Measurements from ENCODE around the gene LCMT2.
A peak's percentile ranks its signal among the peaks of the same experiment; 100 is the strongest.
"Not testable (repeated sequence)": the region's sequence is repeated elsewhere in the genome, so short reads cannot be mapped to it uniquely, and the experiment has no call there.

LCMT2 gene

DNA sequence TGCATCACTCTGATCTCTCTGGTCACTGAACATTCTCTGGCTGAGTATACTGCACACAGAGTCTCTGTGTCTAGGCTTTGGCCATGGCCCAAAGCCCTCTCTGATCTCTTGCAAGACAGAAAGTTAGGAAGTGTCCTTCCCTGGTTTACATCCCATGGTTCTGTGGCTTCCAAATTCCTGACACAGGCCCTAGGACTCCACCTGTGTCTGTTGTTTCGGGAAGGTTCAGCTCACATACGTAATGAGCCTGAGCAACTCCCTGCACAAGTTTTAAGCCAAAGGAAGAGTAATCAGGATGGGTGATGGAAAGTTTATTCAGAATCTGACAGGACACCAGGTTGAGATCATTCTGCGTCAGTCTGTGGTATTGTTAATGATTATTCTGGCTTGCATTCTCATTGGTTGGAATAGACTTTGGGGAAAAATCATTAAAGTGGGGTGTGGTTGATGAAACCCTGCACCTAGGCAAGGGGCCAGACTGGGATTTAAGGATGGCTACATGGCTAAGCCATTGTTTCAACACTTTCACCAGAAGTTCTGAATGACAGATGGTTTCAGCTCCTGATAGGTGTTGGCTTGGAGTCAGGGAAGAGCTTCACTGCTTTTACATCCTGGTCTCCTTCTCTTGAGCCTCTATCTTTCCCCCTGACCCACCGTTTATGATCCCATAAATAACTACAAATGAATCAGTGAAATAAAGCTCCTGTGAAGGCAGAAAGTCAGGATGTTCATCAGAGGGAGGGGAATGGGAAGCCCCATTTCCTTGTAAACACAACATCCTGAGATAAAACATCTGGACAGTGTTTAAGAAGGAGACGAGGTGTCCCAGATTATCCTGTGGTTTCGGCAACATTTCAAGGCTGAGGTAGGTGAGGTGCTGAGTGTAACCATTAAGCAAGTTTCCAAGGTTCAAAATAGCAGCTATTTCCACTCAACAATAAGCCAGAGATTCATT lies 14.1 kb downstream of the LCMT2 start:
- DNase-seq (ENCODE audit: low read depth): no peak

DNA sequence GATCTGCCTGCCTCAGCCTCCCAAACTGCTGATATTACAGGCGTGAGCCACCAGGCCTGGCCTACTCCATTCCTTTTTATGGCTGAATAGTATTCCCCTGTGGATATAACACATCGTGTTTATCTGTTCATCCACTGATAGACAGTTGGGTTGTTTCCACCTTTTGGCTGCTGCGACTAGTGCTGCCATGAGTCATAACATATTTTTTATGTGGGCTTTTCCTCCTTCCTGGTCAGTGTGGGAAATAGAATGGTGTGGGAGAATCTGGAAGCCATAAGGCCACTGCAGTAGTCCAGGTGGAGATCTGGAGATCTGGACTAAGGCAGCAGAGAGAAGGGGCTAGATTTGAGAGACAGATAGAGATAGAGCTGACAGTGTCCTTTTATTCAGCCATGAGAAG lies 16.2 kb downstream of the LCMT2 start:
- no peak for DNase-seq (ENCODE audit: low read depth)

DNA sequence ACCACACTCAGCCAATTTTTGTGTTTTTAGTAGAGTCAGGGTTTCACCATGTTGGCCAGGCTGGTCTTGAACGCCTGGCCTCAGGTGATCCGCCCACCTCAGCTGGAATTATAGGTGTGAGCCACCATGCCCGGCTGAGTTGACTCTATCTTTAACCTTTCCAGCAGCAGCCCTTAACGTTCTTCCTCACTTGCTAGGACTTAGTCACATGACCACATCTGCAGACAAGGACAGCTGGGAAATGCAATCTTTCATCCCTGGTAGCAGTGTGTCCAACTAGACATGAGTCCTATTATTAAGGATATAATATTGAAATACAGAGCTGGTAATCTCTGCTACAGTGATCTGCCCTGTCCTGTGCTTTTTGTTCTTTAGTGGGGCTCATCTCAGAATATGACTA lies 18.0 kb downstream of the LCMT2 start:
- DNase-seq (ENCODE audit: low read depth): no peak

DNA sequence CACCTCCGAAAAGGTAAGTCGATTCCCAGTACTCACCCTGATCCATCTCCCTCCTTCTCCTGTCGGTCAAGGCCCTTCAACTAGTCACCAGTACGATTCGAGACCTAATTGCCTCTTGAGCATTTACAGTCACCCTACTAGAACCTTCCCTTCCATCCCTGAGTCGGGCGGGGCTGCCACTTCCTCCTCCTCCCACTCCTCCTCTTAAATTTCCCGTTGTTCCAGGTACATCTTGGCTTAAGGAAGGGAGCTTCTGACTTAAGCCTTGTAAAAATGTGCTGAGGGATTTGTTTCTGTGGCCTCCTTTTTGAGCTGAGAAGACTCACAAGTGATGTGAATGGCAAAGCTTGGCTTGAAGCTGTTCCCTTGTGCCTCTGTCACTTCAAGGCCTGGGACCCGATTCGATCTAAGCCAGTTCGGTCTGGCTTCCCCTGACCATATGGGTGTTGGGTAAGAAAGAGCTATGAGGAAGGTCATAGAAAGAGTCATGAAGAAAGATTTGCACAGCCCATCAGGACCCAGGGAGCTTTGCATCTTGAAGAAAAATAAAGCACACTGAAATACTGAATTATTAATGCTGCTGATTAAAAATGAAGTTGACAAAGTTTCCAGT lies 28.1 kb downstream of the LCMT2 start, which contains the start of gene TGM7:
TGM7 (minus strand) TSS at position 51 of the 613 bp plus-strand sequence.
- DNase-seq (ENCODE audit: low read depth): no peak

DNA sequence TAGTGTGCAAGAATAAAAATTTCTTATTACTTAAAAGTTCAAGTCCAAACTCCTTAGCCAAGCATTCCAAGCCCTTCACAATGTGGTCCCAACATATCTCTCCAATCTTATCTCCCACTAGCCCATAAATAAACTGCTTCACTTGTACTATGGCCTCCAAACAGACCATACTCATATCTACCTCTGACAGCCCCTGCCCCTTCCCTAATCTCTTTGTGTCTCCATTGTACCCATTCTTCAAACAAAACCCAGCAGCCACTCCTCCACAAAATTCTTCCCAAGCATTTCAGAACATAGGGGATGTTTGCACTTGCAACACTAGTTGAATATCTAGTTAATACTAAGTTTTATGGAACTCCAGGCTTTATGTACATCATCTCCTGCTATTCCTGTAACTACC lies 30.5 kb downstream of the LCMT2 start:
- no peak for DNase-seq (ENCODE audit: low read depth)

DNA sequence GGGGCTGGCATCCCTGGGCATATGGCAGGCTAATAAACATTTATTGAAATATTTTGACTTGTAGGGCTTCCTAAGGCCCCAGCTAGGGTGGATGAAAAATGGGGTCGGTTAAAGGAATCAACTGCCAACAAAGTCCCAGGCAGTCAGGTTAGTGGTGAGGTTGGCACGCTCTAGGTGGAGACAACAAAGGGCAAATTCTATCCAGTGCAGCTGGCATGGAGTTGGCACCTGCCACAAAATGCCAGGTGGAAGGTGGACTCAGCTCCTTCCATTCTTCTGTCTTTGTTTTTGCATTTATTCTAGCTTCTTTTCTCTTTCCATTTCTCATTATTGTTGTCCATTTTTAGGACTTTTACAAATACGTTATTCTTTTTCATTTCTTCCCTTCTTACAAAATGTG lies 31.0 kb downstream of the LCMT2 start:
- no peak for DNase-seq (ENCODE audit: low read depth)

DNA sequence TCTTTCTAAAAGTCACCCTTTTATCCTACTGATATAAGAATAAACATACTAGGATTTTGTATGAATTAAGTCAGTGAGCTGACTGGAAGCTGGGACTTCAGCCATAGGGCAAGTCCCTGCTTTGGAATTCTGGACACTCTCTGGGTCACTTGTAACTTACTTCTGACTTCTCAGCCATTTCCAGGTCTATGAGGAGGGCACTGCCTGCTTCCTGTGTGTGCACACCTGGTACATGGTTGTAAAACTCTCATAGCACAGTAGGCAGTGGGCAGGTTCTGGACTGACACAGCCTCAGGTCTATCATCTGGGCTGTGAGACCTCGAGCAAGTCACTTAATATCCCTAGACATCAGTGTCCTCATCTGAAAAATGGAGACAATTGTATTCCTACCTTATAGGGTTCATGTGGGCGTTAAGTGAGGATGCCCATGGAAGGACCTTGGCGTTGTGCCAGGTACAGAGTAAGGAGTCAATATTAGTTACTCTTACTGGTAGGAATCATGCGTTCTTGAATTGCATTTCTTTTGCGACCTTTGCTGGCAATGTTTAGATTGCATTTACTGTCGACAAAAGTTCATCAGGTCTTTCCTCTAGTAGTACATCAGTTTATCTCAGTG lies 36.2 kb downstream of the LCMT2 start:
- DNase-seq (ENCODE audit: low read depth): no peak

DNA sequence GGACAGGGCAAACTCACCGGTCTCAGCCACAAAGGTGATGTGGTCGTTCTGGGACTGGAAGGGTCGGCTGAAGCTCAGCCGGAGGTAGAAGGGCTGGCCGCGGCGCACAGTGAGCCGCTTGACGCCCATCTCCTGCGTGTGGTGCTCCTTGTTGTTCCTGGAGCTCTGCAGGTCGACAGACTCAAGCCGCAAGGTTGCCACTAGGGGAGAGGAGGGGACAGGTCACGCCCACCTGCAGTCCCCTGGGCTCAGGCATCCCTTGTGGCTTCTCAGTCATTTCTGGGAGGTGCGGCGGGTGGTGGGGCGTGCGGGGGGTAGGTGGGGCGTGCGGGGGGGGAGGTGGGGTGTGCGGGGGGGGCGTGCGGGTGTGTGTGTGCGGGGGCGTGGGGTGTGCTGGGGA lies 36.9 kb downstream of the LCMT2 start:
- no peak for DNase-seq (ENCODE audit: low read depth)

DNA sequence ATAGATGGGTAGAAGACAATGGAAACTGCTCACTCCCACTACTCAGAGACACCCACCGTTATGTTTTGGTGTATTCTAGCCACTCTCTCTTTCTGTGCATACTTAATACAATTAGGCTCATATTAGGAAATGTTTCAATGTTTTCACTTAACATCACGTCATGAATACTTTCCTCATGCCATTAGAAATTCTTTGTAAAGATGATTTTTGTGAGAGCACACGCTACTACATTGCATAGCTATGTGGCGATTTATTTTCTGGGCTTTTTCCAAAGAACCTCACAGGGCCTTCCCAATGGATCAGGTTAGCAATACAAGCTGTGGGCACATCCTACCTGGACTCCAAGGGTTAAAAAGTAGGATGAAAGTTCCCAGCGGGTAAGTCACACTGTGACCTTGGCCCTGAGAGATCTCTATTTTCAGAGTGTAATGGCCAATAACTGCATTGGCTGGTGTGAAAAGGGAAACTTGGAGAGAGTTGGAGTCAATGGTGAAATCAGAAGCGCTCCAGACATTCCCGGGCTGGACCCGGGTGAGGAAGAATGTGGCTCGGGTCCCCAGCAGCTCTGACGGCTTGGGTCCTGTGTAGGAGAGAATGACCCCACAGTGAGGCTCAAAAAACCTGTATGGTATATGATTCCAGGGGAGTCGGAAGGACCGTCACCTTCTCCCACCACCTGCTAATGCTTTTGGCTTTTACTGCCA lies 37.8 kb downstream of the LCMT2 start:
- no peak for DNase-seq (ENCODE audit: low read depth)

DNA sequence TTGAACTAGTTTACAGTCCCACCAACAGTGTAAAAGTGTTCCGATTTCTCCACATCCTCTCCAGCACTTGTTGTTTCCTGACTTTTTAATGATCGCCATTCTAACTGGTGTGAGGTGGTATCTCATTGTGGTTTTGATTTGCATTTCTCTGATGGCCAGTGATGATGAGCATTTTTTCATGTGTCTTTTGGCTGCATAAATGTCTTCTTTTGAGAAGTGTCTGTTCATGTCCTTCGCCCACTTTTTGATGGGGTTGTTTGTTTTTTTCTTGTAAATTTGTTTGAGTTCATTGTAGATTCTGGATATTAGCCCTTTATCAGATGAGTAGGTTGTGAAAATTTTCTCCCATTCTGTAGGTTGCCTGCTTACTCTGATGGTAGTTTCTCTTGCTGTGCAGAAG lies 40.7 kb downstream of the LCMT2 start:
- not testable (repeated sequence) for DNase-seq (ENCODE audit: low read depth)

DNA sequence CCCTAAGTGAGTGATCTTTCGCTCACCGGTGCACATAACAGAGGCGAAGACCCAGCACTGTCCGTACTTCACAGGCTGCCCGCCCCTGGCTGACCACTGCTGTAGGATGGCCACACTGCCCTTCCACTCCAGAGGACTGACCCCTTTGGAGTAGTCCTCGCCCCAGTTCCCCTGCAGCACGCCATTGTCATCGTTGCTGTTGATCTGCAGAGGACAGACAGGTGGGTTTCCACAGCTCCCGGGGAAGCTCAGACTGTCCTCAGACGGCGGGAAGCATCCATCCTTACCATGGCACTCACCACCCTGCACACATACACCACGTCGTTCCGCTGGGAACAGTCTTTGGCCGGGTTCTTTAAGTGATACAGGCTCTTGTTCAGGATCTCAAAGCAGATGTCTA lies 43.1 kb downstream of the LCMT2 start:
- DNase-seq (ENCODE audit: low read depth): no peak

DNA sequence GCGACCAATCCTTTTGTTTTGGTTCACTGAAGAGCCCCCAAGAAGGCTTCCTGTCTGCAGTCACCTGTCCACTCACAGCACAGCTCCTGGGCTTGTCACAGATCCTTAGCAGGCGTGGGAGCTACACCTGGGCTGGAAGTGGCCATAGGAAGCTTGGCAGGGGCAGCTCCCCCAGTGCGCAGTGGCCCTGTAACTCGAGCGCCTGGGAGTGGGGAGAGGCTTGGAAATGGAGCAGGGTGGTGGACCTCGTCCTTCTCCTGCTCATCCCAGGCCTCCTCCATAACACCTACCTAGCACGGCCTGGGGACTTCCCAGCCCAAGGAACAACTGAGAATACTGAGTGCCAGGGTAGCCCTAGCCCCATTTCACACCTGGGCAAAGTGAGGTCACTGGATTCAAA lies 44.3 kb downstream of the LCMT2 start:
- DNase-seq (ENCODE audit: low read depth): no peak

DNA sequence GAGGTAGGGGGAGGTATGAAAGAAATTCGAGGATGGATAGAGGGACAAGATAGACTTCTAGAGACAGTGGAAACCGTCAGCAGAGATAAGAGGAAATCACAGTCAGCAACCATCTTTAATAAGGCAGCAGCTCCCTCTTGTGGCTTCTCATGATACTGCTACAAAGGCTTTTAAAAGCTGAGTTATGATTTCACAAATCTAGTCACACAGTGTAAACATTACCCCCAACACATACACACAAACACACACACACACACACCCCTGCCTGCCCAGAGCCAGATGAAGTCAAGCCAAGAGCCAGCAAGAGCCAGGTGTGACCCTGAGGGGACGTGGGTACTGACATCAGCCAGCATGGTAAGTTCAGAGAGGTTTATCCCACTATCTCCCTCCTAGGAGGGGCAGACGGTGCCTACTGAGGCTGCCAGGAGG lies 44.8 kb downstream of the LCMT2 start:
- DNase-seq (ENCODE audit: low read depth): peak; percentile 39

DNA sequence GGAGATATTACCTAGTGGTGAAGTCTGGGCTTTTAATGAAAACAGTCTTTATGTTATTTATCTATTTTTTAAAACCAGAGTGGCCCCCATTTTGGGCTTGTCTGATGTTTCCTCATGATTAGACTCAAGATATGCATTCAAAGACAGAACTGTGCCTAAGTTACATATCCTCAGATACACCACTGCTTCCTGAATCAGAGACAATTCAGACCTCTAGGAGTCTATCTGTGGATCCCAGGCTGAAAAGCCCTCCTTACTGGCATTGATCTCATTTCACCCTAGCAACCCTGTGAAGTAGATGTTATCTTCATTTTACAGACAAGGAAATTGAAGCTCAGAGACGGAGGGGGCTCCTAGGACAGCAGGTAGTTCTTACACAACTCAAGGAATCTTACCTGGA lies 46.8 kb downstream of the LCMT2 start:
- no peak for DNase-seq (ENCODE audit: low read depth)

DNA sequence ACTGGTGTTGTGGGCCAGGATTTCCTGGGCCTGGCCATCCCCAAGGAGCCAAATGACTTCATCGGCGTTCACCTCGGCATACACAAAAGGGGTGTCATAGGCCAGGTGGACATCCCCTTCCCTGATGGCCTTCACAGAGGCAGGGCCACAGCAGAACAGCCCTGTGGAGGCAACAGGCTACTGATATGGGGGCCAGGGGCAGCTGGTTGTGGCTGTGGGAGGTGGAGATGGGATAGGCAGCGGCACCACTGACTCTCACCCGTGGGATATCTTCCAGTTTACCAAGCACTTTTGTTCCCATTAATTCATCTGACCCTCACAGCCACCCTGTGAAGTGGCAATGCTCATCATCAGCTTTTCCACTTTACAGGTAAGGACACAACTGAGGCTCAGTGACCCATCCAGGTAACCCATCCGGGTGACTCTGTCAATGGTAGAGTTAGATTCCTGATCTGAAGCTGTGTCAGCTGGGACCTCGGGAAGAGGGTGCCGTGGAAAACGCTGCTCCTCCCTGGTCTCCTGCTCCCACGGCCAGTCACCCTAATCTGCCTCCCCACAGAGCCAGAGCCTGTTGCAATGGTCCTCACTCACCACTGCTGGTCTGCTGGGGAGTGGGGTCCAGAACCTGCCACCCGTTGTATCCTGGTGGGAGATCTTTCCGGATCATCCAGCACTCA lies 48.3 kb downstream of the LCMT2 start:
- DNase-seq (ENCODE audit: low read depth): no peak

DNA sequence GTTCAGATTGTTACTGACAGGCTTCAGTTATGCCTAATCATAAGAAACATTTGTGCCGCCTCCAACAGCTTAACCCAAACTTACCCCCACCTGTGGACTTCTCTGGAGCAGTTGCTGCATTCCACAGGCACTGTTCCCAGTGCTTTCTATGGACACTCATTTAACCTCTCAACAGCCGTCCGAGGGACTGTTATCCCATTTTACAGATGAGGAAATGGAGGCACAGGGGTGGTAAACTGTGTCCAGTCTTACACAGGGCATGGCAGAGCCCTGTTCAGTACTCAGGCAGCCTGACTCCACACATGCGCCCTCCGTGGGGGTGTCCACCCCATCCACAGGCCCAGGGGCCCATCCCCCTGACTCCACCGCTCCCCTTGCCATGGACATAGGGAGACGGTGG lies 49.4 kb downstream of the LCMT2 start:
- no peak for DNase-seq (ENCODE audit: low read depth)

DNA sequence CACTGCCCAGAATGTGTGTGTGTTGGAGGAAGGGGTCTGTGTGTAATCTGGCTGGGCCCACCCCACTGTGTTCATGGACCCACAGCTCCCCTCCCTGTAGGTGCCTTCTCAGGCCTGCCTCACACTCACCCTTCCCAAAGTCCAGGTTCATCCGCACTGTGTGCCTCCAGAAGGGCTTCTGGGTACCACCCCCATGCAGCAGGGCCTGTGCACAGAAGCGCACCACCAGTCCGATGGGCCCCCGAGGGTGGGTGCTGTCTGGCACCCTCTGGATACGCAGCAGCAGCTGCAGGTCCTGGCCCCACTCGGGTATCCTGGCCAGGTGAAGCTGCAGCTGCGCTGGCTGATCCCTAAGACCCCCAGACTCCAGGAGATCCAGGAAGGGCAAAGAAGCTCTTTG lies 50.9 kb downstream of the LCMT2 start:
- DNase-seq (ENCODE audit: low read depth): no peak

DNA sequence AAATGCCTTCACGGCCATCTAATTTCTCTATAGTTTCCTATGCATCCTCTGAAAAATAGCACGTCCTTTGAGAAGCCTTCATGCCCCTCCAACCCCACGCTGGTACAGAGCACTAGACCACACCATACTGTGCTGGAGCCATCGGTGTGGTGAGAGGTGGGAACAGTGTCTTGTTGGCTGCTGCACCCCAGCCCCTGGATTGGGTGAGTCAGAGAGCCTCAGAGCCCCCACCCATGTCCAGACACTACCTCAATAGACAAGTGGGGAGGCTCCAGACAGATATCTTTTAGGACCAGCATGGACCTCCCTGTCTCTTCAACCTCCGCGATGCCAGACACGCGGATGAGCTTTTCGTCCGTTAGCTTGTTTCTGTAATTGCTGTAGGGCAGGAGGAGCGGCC lies 51.5 kb downstream of the LCMT2 start:
- DNase-seq (ENCODE audit: low read depth): no peak

DNA sequence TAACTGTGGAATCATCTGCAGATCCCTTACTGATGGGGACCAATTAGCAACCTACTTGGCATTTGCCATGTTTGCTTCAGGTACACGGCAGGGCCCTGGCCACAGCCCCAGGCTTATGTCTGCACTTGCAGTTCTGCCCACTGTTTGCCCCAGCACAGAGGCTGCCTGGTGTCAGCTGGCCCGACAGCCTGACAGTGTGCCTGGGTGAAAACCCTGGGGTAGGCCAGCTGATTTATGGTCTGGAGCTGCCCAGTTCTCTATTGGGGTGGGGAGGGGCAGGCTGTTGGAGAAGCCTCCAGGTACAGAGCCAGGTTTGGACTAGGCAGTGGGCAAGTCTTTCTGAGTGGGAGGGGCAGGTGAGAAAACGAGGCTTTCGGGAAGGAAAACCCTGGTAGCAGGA lies 52.5 kb downstream of the LCMT2 start:
- DNase-seq (ENCODE audit: low read depth): no peak

DNA sequence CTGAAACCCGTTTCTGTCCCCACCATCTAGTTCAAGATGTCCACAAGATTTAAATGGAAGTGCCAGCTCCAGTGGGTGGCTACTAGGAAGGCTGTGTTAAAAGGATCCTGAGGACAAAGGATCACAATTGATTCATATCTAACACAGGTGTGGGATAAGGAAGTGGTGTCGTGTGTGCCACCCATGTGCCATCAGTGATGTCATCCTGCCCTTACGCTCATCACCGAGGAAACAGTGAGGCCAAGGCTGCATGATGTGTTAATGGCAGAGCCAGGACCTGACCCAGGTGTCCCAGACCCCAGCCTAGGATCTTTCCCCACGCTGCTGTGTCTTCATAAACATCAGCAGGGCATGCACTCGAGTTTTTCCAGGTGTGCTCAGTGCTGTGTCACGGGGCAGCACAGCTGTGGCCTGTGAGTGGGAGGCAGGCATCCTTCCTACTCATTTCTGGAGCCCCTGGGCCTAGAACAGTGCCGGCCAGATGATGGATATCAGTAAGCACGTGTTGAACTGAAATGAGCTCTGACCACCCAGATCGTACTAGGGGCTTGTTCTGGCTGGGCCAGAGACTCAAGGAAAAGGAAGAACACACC lies 53.0 kb downstream of the LCMT2 start:
- no peak for DNase-seq (ENCODE audit: low read depth)

DNA sequence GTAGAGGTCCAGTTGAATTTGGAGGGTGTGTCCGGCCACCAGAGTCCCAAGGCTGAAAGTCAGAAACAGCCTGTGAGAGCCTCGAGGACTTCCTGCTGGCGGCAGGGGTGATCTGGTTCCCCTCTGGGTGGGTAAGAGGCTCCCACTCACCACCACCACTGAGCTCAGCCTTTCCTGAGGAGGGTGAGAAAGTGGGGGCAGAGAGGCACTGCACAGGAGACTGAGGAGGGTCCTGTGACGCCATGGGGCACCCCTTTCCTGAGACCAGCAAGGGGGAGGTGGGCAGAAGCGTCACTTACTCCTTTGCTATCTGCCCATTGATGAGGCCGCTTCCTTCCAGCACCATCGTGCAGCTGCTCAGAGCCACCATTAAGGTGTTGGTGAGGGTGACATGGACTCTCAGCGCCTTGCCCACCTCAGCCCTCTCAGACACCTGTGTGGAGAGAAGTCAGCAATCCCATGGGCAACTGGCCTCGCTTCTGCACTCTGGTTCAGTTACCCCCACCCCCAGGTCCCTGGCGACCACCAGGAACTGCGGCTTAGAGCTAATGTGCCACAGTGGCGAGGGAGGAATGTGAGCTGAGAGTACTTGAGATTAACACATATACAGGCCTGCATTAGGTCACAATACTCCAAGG lies 53.7 kb downstream of the LCMT2 start:
- no peak for DNase-seq (ENCODE audit: low read depth)
